ENCODE data around the gene PTPRG. TPM values are rescaled to one million over a fixed set of nuclear protein-coding genes. Genes with fewer than 3 reads are reported as not detected.

The PTPRG gene
- total and polyA plus RNA-seq, 4 donors = 3.6 to 35.6 (median 8.1) TPM

- H3K4me3 ChIP-seq (ENCODE audit: low read depth in 1 of 3, low read length in 3 of 3) = no peak overlapping the region
- WGBS = 43% methylated on average over 6 of the region's 6 CpGs
- DNase-seq (ENCODE audit: low spot score) = no peak
- H3K4me1 ChIP-seq (ENCODE audit: control insufficient read depth in 4 of 4, insufficient read depth in 4 of 4, low read length in 3 of 4) = peaks cover 9 to 35% (median 20%) of the 10 kb centered on the region in 4 donors
- peak; percentile 43 for TF ChIP-seq HNF4G (IDR thresholded peaks at IDR 0.05)
- peak; percentile 61 for TF ChIP-seq YY1 (IDR thresholded peaks at IDR 0.05)
- TF ChIP-seq JUND (IDR thresholded peaks at IDR 0.05) = no peak
- no peak for TF ChIP-seq NR2F2 (IDR thresholded peaks at IDR 0.05)
- peak; percentile 67 to 71 for TF ChIP-seq RXRA (IDR thresholded peaks at IDR 0.05)
- TF ChIP-seq REST (IDR thresholded peaks at IDR 0.05) = no peak
- TF ChIP-seq FOXA2 (IDR thresholded peaks at IDR 0.05) = peak; percentile 85
- peak in 1 of 2 donors; percentile 31 for TF ChIP-seq GABPA (IDR thresholded peaks at IDR 0.05 in 1 of 2, conservative IDR thresholded peaks at IDR 0.05 in 1 of 2)
- TF ChIP-seq HNF4A (conservative IDR thresholded peaks at IDR 0.05) = peak; percentile 76 to 77
- peak; percentile 63 for TF ChIP-seq ZBTB33 (IDR thresholded peaks at IDR 0.05)
- no peak for TF ChIP-seq ATF3 (IDR thresholded peaks at IDR 0.05)
- peak; percentile 49 to 56 for TF ChIP-seq RAD21 (IDR thresholded peaks at IDR 0.05)
- no peak for TF ChIP-seq TAF1 (conservative IDR thresholded peaks at IDR 0.05)
- peak; percentile 46 for TF ChIP-seq MAX (IDR thresholded peaks at IDR 0.05)
- no peak for TF ChIP-seq CTCF (IDR thresholded peaks at IDR 0.05; ENCODE audit: low read depth, low read length, missing input control)
- peak; percentile 65 for TF ChIP-seq FOXA1 (IDR thresholded peaks at IDR 0.05)
- TF ChIP-seq SP1 (IDR thresholded peaks at IDR 0.05) = peak; percentile 77
- no peak for TF ChIP-seq EGR1 (IDR thresholded peaks at IDR 0.05; ENCODE audit: low read depth in 2 of 2)
- peak overlapping the region in 1 of 2 donors; percentile 19 for H3K27ac ChIP-seq (ENCODE audit: low read depth in 1 of 2, low read length in 2 of 2)
- H3K9ac ChIP-seq (ENCODE audit: low read depth in 1 of 2, low read length in 2 of 2) = no peak overlapping the region
- no peaks in the 10 kb centered on the region for H3K36me3 ChIP-seq (ENCODE audit: control insufficient read depth in 4 of 4, insufficient read depth in 3 of 4, low read depth in 1 of 4, low read length in 3 of 4)
- H3K27me3 ChIP-seq (ENCODE audit: control insufficient read depth in 4 of 4, insufficient read depth in 4 of 4, low read length in 3 of 4) = no peaks in the 10 kb centered on the region
- no peaks in the 10 kb centered on the region for H3K9me3 ChIP-seq (ENCODE audit: control insufficient read depth in 4 of 4, low read length in 3 of 4)
Measured at GRCh38 chr3:61729038-61729634, 167.8 kb downstream of the PTPRG start.

Measured in liver (tissue), 9 donors.